HuH-7.5 (cell line): ENCODE measurements around the gene CACTIN.

ENCODE experiments used
- DNase-seq: peaks from one replicate; pipeline ENCODE4 v3.0.0; 2011; ENCODE audit warnings: low spot score

CACTIN gene

DNA sequence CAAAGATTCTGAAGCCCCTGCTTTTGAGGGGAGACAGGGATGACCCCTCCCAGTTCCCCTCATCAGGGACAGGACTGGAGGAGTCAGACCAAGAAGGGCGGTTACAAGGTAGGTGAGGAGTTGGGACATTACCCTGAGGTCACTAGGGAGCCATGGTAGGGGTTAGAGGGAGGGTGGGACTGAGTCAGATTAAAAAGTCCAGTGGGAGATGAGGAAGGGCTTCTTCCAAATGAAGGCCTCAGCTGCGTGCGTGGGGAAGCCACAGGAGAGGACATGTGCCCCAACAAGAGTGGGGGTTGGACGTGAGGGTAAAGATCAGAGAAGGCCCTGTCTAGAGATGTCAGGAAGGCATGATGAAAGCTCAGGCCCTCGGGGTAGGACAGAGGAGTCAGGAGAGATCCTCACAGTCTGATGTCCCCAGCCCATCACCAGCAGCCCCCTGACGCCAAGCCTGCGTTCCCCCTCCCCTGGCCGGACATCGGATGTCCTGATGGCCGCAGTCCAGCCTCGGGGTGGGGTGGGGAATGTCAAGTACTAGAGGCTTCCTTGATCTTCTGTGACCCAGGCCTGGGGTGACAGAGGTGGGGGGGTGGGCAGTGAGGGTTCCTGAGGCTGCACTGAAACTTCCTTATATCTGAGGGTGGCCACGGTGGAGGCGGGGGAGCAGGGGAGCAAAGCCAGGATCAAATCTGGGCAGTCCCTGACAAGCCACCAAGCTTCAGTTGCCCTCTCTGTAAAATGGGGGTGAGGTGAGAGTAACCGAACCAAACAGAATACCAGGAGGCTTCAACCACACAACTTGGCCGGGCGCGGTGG, 62.7 kb downstream of the CACTIN start:
- DNase-seq: no peak
